ENCODE data around the gene PRDM1. TPM values are rescaled to one million over a fixed set of nuclear protein-coding genes. Genes with fewer than 3 reads are reported as not detected.
"Not testable (repeated sequence)": the region's sequence is repeated elsewhere in the genome, so short reads cannot be mapped to it uniquely, and the experiment has no call there.

Gene PRDM1
- total RNA-seq, 6 donors from 2014 or later = 6.2 to 32.2 (median 12.9) TPM

GRCh38 chr6:106145144-106145543, 59.0 kb downstream of the PRDM1 start:
- Histone ChIP-seq H3K4me3 (no peak overlapping the region), H3K4me1 (peaks cover 0 to 2% (median 0%) of the 10 kb centered on the region in 4 donors), H3K36me3 (no peaks in the 10 kb centered on the region), H3K9me3 (no peaks in the 10 kb centered on the region), H3K27me3 (no peaks in the 10 kb centered on the region), H3K27ac (no peak overlapping the region)
- TF ChIP-seq CTCF (IDR thresholded peaks at IDR 0.05) (no peak), POLR2A (IDR thresholded peaks at IDR 0.05) (no peak), EP300 (IDR thresholded peaks at IDR 0.05) (no peak), POLR2AphosphoS5 (IDR thresholded peaks at IDR 0.05) (no peak)
- no peak for ATAC-seq (ENCODE audit: low FRiP score in 2 of 2)
- no peak for DNase-seq
- 80 to 82% methylated on average over 1 to 4 of the region's 4 CpGs for WGBS, 2 donors

GRCh38 chr6:106145741-106146227, 59.6 kb downstream of the PRDM1 start:
- Histone ChIP-seq H3K27me3 (no peaks in the 10 kb centered on the region), H3K4me1 (peaks cover 0 to 2% (median 0%) of the 10 kb centered on the region in 4 donors), H3K4me3 (no peak overlapping the region), H3K36me3 (no peaks in the 10 kb centered on the region), H3K27ac (no peak overlapping the region), H3K9me3 (no peaks in the 10 kb centered on the region)
- no peak for TF ChIP-seq CTCF (IDR thresholded peaks at IDR 0.05)
- no peak for TF ChIP-seq POLR2AphosphoS5 (IDR thresholded peaks at IDR 0.05)
- TF ChIP-seq POLR2A (IDR thresholded peaks at IDR 0.05) = no peak
- no peak for TF ChIP-seq EP300 (IDR thresholded peaks at IDR 0.05)
- DNase-seq (no peak), ATAC-seq (ENCODE audit: low FRiP score in 2 of 2) (no peak)
- 59 to 66% methylated on average over 7 of the region's 7 CpGs for WGBS, 2 donors

- no peak overlapping the region for H3K4me3 ChIP-seq
- peaks cover 0 to 2% (median 0%) of the 10 kb centered on the region in 4 donors for H3K4me1 ChIP-seq
- H3K36me3 ChIP-seq = no peaks in the 10 kb centered on the region
- H3K27me3 ChIP-seq = no peaks in the 10 kb centered on the region
- ATAC-seq (ENCODE audit: low FRiP score in 2 of 2) (no peak), DNase-seq (no peak)
- WGBS, 2 donors = 73 to 78% methylated on average over 2 of the region's 2 CpGs
- H3K27ac ChIP-seq = no peak overlapping the region
- TF ChIP-seq EP300 (IDR thresholded peaks at IDR 0.05) (no peak), CTCF (IDR thresholded peaks at IDR 0.05) (no peak), POLR2AphosphoS5 (IDR thresholded peaks at IDR 0.05) (no peak), POLR2A (IDR thresholded peaks at IDR 0.05) (no peak)
- H3K9me3 ChIP-seq = no peaks in the 10 kb centered on the region
Measured at GRCh38 chr6:106146852-106147351, 60.8 kb downstream of the PRDM1 start.

- DNase-seq = no peak
- H3K4me1 ChIP-seq = no peaks in the 10 kb centered on the region
- H3K27ac ChIP-seq = no peak overlapping the region
- H3K36me3 ChIP-seq = no peaks in the 10 kb centered on the region
- WGBS, 2 donors = 67 to 89% methylated on average over 1 of the region's 2 CpGs
- no peaks in the 10 kb centered on the region for H3K9me3 ChIP-seq
- no peak for ATAC-seq (ENCODE audit: low FRiP score in 2 of 2)
- H3K27me3 ChIP-seq = no peaks in the 10 kb centered on the region
- no peak overlapping the region for H3K4me3 ChIP-seq
- TF ChIP-seq EP300 (IDR thresholded peaks at IDR 0.05) = no peak
- no peak for TF ChIP-seq POLR2A (IDR thresholded peaks at IDR 0.05)
- TF ChIP-seq POLR2AphosphoS5 (IDR thresholded peaks at IDR 0.05) = no peak
- TF ChIP-seq CTCF (IDR thresholded peaks at IDR 0.05) = no peak
Measured at GRCh38 chr6:106147476-106147875, 61.3 kb downstream of the PRDM1 start.

GRCh38 chr6:106149472-106150069, 63.4 kb downstream of the PRDM1 start:
- Histone ChIP-seq H3K36me3 (no peaks in the 10 kb centered on the region), H3K4me1 (no peaks in the 10 kb centered on the region), H3K9me3 (no peaks in the 10 kb centered on the region), H3K27ac (no peak overlapping the region), H3K4me3 (no peak overlapping the region), H3K27me3 (no peaks in the 10 kb centered on the region)
- no peak for ATAC-seq (ENCODE audit: low FRiP score in 2 of 2)
- WGBS, 2 donors = 86 to 92% methylated on average over 1 of the region's 1 CpG
- DNase-seq = no peak
- TF ChIP-seq POLR2A (IDR thresholded peaks at IDR 0.05) (no peak), CTCF (IDR thresholded peaks at IDR 0.05) (no peak), EP300 (IDR thresholded peaks at IDR 0.05) (no peak), POLR2AphosphoS5 (IDR thresholded peaks at IDR 0.05) (no peak)

GRCh38 chr6:106152476-106152875, 66.3 kb downstream of the PRDM1 start:
- H3K9me3 ChIP-seq; H3K4me1 ChIP-seq; ATAC-seq (ENCODE audit: low FRiP score in 2 of 2); H3K36me3 ChIP-seq; H3K27ac ChIP-seq; H3K4me3 ChIP-seq; DNase-seq; H3K27me3 ChIP-seq: not testable (repeated sequence)
- WGBS, 2 donors = 84 to 88% methylated on average over 3 of the region's 3 CpGs

Data from upper lobe of left lung (tissue), 6 donors.